NB4 (cell line): ENCODE data around the gene LIMS1.

Experiments used
- CTCF ChIP-seq: IDR thresholded peaks from one replicate; pipeline ENCODE4 v1.5.1; 2012; ENCODE audit warnings: low read depth, low read length
- MAX ChIP-seq: IDR thresholded peaks from 2 replicates; pipeline ENCODE4 v1.6.1; 2011; ENCODE audit warnings: low read depth, low read length
- POLR2A ChIP-seq: IDR thresholded peaks from 2 replicates; pipeline ENCODE4 v1.6.1; 2011; ENCODE audit warnings: mild to moderate bottlenecking; ENCODE audit not compliant: insufficient read length; ENCODE audit errors: extremely low read depth

- TF ChIP-seq CTCF (no peak), POLR2A (no peak), MAX (no peak)
These were observed 59.4 kb downstream of the LIMS1 start for GRCh38 chr2:108593547-108594098.
